ENCODE results near the gene TEX22.

GRCh38 chr14:105447651-105448640, 49.6 kb downstream of the TEX22 start:
- TF ChIP-seq CTCF (IDR thresholded peaks at IDR 0.05) (no peak), POLR2A (IDR thresholded peaks at IDR 0.05) (no peak)

All from body of pancreas (tissue), 4 donors.